HG03045 (cell line): ENCODE measurements around the gene OR6C2.
"Not testable (repeated sequence)": the region's sequence is repeated elsewhere in the genome, so short reads cannot be mapped to it uniquely, and the experiment has no call there.

Experiments used
- ATAC-seq: cut with Tn5 transposase; IDR thresholded peaks from one replicate; pipeline ENCODE4 v1.9.1; 2021; ENCODE audit warnings: mild to moderate bottlenecking, moderate library complexity; ENCODE audit not compliant: unreplicated experiment

The OR6C2 gene

GRCh38 chr12:55443776-55444175 lies at the start of gene OR6C2:
TSS of gene OR6C2 (plus strand) at chr12:55444076. CDS start at chr12:55452214, 8,138 bp downstream.
- no peak for ATAC-seq

GRCh38 chr12:55396326-55396725 lies 47.5 kb upstream of the OR6C2 start:
- ATAC-seq = no peak

GRCh38 chr12:55400229-55400628 lies 43.6 kb upstream of the OR6C2 start, which contains the start of gene OR6C65:
TSS of gene OR6C65 (plus strand) at chr12:55400529. CDS start at chr12:55400529, 0 bp downstream.
- no peak for ATAC-seq

- no peak for ATAC-seq
Observed at GRCh38 chr12:55407866-55408265, 36.0 kb upstream of the OR6C2 start.

GRCh38 chr12:55409133-55409532 lies 34.7 kb upstream of the OR6C2 start:
- not testable (repeated sequence) for ATAC-seq

GRCh38 chr12:55412138-55412537 lies 31.7 kb upstream of the OR6C2 start:
- not testable (repeated sequence) for ATAC-seq

GRCh38 chr12:55413498-55414388 lies 30.1 kb upstream of the OR6C2 start:
- not testable (repeated sequence) for ATAC-seq

GRCh38 chr12:55414396-55414823 lies 29.5 kb upstream of the OR6C2 start:
- not testable (repeated sequence) for ATAC-seq

GRCh38 chr12:55414889-55415288 lies 29.0 kb upstream of the OR6C2 start:
- not testable (repeated sequence) for ATAC-seq

GRCh38 chr12:55416961-55417360 lies 26.9 kb upstream of the OR6C2 start:
- ATAC-seq = no peak

- ATAC-seq = no peak
Observed at GRCh38 chr12:55420307-55420962, 23.4 kb upstream of the OR6C2 start.

GRCh38 chr12:55425954-55426353 lies 17.9 kb upstream of the OR6C2 start, which contains the start of gene OR6C76:
TSS of gene OR6C76 (plus strand) at chr12:55426254. CDS start at chr12:55426254, 0 bp downstream.
- no peak for ATAC-seq

GRCh38 chr12:55428331-55429243 lies 15.3 kb upstream of the OR6C2 start:
- no peak for ATAC-seq

- ATAC-seq = not testable (repeated sequence)
Observed at GRCh38 chr12:55441233-55441632, 2.6 kb upstream of the OR6C2 start.

- no peak for ATAC-seq
Observed at GRCh38 chr12:55445357-55445756, 1.5 kb downstream of the OR6C2 start.

- ATAC-seq = no peak
Observed at GRCh38 chr12:55446326-55446725, 2.5 kb downstream of the OR6C2 start.

- ATAC-seq = no peak
Observed at GRCh38 chr12:55448825-55449224, 4.9 kb downstream of the OR6C2 start.

GRCh38 chr12:55464926-55465325 lies 21.1 kb downstream of the OR6C2 start:
- ATAC-seq = not testable (repeated sequence)

GRCh38 chr12:55467836-55468235 lies 24.0 kb downstream of the OR6C2 start:
- no peak for ATAC-seq

- ATAC-seq = no peak
Observed at GRCh38 chr12:55469291-55469690, 25.4 kb downstream of the OR6C2 start.
